ENCODE data around the gene PLA2G2C.

DNA sequence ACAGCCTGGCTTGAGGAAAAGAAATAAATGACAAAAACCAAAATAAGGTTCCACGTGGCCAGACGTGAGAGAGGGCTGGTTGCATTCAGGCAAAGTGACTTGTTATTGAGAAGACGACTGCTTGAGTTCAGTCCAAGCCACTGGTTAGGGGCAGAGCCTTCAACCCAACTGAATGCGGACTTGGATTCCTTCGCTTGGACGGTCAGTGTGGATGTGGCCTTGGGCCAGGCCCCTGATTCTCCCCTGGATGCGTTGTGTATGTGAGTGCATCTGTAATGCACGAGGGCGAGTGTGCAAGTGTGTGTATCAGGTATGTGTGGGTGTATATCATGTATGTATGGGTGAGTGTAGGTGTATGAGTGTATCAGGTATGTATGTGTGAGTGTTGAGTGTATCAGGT, 45.3 kb downstream of the PLA2G2C start:
- TF ChIP-seq TARDBP (IDR thresholded peaks at IDR 0.05) (no peak), ELF4 (IDR thresholded peaks at IDR 0.05) (no peak), SP1 (IDR thresholded peaks at IDR 0.05) (no peak), SUZ12 (IDR thresholded peaks at IDR 0.05) (no peak), ZNF384 (IDR thresholded peaks at IDR 0.05) (no peak), FOXK2 (IDR thresholded peaks at IDR 0.05) (no peak)
- TF ChIP-seq, protein P1, sequence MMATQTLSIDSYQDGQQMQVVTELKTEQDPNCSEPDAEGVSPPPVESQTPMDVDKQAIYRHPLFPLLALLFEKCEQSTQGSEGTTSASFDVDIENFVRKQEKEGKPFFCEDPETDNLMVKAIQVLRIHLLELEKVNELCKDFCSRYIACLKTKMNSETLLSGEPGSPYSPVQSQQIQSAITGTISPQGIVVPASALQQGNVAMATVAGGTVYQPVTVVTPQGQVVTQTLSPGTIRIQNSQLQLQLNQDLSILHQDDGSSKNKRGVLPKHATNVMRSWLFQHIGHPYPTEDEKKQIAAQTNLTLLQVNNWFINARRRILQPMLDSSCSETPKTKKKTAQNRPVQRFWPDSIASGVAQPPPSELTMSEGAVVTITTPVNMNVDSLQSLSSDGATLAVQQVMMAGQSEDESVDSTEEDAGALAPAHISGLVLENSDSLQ (IDR thresholded peaks at IDR 0.05), result no peak
